Activated naive CD8-positive, alpha-beta T cell treated with anti-CD3 and anti-CD28 coated beads, Interleukin-2, amount 10 ng/mL, durations not matched to agents 7 days and 5 days (primary cell): ENCODE measurements around the gene SRL. TPM values are rescaled to one million over a fixed set of nuclear protein-coding genes. Genes with fewer than 3 reads are reported as not detected.
"Not testable (repeated sequence)": the region's sequence is repeated elsewhere in the genome, so short reads cannot be mapped to it uniquely, and the experiment has no call there.

ENCODE experiments used
- ATAC-seq: fragments of 150-1000 bp; cut with Tn5 transposase; one replicate; pipeline ENCODE4 v1.10.0; 2021; ENCODE audit warnings: low read depth, moderate library complexity
- POLR2A ChIA-PET: fragments of 350-600 bp; sonication (Branson Sonifier 250); formaldehyde crosslinking; loops from one replicate; lab custom pipeline; 2021; ENCODE audit warnings: antibody characterized with exemption; lab: Charles Lee
- DNase-seq: peaks from one replicate; pipeline ENCODE4 v3.0.0; 2021
- H3K27ac Mint-ChIP-seq: one replicate; pipeline ENCODE4 v1.8.0; 2022; ENCODE audit warnings: mild to moderate bottlenecking, mixed read lengths
- H3K27me3 Mint-ChIP-seq: one replicate; pipeline ENCODE4 v1.8.0; 2022; ENCODE audit warnings: mild to moderate bottlenecking, moderate library complexity, mixed read lengths
- H3K36me3 Mint-ChIP-seq: one replicate; pipeline ENCODE4 v1.8.0; 2021; ENCODE audit warnings: mild to moderate bottlenecking, mixed read lengths
- H3K4me1 Mint-ChIP-seq: one replicate; pipeline ENCODE4 v1.8.0; 2021; ENCODE audit warnings: mixed read lengths
- H3K4me3 Mint-ChIP-seq: one replicate; pipeline ENCODE4 v1.8.0; 2022; ENCODE audit warnings: mild to moderate bottlenecking, moderate library complexity, mixed read lengths
- H3K9me3 Mint-ChIP-seq: one replicate; pipeline ENCODE4 v1.8.0; 2021; ENCODE audit warnings: mixed read lengths
- total RNA-seq, 2 experiments: library from RNA; stranded (reverse); gene quantifications; one replicate each; pipeline ENCODE4 v1.2.3, GENCODE V29; 2021

The SRL gene
- total RNA-seq, 2 experiments from 2014 or later: not detected

DNA sequence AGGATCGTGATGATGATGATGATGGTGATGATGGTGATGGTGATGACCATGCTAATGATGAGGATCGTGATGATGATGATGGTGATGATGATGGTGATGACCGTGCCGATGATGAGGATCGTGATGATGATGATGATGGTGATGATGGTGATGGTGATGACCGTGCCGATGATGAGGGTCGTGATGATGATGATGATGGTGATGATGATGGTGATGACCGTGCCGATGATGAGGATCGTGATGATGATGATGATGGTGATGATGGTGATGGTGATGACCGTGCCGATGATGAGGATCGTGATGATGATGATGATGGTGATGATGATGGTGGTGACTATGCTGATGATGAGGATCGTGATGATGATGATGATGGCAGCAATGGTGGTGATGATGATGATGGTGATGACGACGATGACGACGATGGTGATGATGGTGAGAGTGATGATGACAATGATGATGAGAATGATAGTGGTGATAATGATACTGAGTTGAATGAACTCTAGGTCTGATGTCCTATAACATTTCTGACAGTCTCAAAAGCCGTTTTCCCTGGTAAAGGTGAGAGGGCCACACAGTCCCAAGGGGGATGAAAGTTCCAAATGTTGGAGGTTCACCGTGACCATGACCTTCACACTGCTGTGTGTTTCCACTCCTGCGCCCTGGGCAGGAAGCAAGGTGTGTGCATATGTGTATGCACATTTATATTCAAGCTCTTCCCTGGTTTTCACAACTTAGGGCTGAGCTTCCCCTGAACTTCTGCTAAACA, 30.3 kb downstream of the SRL start:
- H3K4me3 Mint-ChIP-seq, H3K4me1 Mint-ChIP-seq, H3K27ac Mint-ChIP-seq, H3K36me3 Mint-ChIP-seq, ATAC-seq, DNase-seq, H3K9me3 Mint-ChIP-seq, POLR2A ChIA-PET: not testable (repeated sequence)
- H3K27me3 Mint-ChIP-seq: peaks cover 17% of the 10 kb centered on the region

DNA sequence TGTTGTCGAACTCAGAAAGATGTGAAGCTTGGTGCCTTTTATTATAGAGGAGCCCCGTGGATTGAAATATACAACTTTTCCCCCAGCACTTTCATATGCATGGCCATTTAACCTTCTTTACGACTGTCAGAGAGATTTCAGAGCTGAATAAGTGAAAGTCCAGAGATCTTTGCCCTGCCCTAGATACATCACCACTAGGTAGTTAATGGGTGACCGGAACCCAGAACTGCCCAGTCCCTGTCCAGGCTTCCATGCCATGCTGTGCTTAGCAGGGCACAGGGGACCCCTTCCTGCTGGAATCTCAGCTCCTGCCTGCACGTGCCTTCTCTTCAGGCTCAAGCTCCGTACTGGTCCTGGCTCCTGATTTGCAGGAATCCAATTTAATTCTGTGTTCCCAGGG, 32.2 kb downstream of the SRL start:
- no peaks in the 10 kb centered on the region for H3K36me3 Mint-ChIP-seq
- peaks cover 6% of the 10 kb centered on the region for H3K4me1 Mint-ChIP-seq
- ATAC-seq: no peak
- peaks cover 26% of the 10 kb centered on the region for H3K27me3 Mint-ChIP-seq
- H3K4me3 Mint-ChIP-seq: no peak overlapping the region
- POLR2A ChIA-PET: no interaction called here
- no peaks in the 10 kb centered on the region for H3K9me3 Mint-ChIP-seq
- DNase-seq: no peak
- no peak overlapping the region for H3K27ac Mint-ChIP-seq

DNA sequence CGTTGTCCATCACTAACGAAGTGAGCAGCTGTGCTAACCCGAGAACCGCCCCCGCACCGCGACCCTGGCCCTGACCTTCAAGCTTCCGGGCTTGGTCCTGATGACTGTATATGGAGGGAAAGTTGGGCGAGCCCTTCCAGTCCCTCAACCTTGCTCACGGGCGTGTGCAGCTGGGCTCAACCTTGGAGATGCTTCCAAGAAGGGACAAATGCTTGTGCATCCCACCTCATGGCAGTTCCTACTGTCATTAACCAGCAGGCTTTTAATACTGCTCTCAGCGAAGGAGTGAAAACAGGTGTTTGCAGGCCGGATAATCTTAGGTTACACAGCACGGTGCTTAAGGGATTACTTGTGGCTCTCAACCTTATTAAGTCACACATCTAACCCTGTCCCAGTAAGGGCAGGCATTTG, 33.5 kb downstream of the SRL start:
- ATAC-seq (no peak), DNase-seq (no peak)
- Mint-ChIP-seq H3K36me3 (no peaks in the 10 kb centered on the region), H3K27ac (no peak overlapping the region), H3K9me3 (no peaks in the 10 kb centered on the region), H3K27me3 (peaks cover 23% of the 10 kb centered on the region), H3K4me3 (no peak overlapping the region), H3K4me1 (peaks cover 6% of the 10 kb centered on the region)
- POLR2A ChIA-PET: no interaction called here

DNA sequence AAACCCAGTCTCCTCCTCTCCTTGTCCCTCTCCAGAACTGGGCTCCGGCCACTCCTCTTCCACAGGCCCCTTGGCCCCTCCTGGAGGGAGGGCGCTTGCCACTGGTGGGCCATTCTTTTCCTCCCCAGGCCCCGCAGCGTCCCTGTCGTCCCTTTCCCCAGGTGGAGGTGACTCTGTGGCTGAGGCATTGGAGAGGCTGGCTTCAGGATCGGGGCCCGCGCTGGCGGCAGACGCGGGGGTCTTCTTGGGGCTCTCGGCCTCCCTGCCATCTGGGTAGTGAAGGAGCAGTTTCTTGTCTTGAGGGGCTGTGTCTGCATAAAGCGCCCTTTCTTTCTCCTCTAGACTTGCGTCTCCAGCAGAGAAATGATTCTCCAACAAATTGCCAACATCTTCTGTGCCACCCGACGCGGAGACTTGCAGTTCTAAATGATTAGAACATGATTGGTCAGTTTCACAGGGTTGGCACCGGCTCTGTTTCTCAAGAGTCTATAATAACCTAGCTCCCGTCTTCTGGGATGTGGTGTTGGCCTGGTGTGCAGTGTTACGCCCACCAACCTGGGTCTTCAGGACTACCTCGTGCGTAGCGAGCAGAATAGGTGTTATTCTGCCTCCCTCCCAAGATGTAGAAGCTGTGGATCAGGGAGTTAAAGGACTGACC, 34.1 kb downstream of the SRL start:
- Mint-ChIP-seq H3K4me1 (peaks cover 6% of the 10 kb centered on the region), H3K27ac (no peak overlapping the region), H3K36me3 (no peaks in the 10 kb centered on the region), H3K9me3 (no peaks in the 10 kb centered on the region), H3K4me3 (no peak overlapping the region), H3K27me3 (peaks cover 23% of the 10 kb centered on the region)
- ATAC-seq (no peak), DNase-seq (no peak)
- POLR2A ChIA-PET: no interaction called here

DNA sequence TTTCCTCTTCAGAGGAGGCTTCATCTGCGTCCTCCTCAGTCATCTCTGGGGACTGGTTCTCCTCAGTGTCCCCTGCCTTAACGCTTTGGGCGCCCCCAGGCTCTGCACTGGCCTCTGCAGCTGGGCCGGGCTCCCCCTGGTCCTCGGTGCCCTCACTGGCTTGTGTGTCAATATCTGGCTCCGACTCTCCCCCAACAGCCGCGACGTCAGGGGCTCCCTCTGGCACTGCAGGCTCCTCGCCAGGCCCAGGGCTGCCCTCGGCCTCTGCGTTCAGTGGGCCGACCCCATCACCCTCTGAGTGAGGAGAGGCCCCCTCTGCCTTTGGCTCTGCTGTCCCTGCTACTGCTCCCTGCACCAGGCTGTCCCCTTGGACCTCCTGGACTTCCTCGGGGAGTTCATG, 34.7 kb downstream of the SRL start:
- ATAC-seq: peak; percentile 13
- no peak overlapping the region for H3K27ac Mint-ChIP-seq
- no peaks in the 10 kb centered on the region for H3K36me3 Mint-ChIP-seq
- peaks cover 6% of the 10 kb centered on the region for H3K4me1 Mint-ChIP-seq
- POLR2A ChIA-PET: no interaction called here
- no peaks in the 10 kb centered on the region for H3K9me3 Mint-ChIP-seq
- H3K4me3 Mint-ChIP-seq: peak overlapping the region; percentile 65
- no peak for DNase-seq
- H3K27me3 Mint-ChIP-seq: peaks cover 23% of the 10 kb centered on the region

DNA sequence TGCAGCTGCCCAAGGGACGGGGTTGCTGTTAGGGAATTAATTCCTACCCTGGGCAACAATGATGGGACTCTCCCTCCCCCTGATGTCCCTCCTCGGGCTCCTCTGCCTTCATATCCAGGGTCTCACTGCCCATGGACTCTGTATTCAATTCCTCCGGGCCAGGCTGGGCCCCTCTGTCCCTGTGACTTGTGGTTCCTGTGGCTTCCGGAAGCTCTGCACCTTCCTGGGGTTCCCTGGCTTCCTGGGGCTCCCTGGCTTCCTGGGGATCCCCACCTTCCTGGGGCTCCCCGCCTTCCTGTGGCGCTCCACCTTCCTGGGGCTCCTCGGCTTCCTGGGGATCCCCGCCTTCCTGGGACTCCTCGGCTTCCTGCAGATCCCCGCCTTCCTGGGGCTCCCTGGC, 35.2 kb downstream of the SRL start:
- Mint-ChIP-seq H3K36me3 (no peaks in the 10 kb centered on the region), H3K9me3 (no peaks in the 10 kb centered on the region), H3K4me1 (peaks cover 6% of the 10 kb centered on the region), H3K27ac (no peak overlapping the region), H3K4me3 (peak overlapping the region; percentile 65), H3K27me3 (peaks cover 23% of the 10 kb centered on the region)
- POLR2A ChIA-PET: no interaction called here
- ATAC-seq (peak; percentile 24), DNase-seq (no peak)

DNA sequence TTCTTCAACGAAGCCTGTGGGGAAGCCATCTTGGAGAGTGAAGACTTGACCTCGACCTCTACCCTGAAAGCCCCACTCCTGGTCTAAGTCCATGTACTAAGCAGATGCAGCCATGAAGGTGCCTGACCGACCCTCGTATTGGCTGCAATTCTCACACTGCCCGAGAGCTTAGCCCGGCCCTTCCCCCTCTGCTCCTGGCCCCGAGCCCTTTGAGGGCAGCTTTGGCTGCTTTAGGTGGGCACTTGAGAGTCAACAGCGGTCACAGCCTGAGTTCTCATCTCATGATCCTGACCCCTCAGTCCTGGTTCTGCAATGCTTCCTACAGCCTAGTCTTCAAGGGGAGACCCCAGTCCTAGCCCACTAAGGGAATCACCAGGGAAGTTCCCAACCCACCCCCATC, 35.9 kb downstream of the SRL start:
- ATAC-seq: no peak
- Mint-ChIP-seq H3K27ac (no peak overlapping the region), H3K36me3 (no peaks in the 10 kb centered on the region), H3K9me3 (no peaks in the 10 kb centered on the region), H3K27me3 (peaks cover 25% of the 10 kb centered on the region), H3K4me1 (peaks cover 6% of the 10 kb centered on the region), H3K4me3 (no peak overlapping the region)
- DNase-seq: no peak
- POLR2A ChIA-PET: no interaction called here

DNA sequence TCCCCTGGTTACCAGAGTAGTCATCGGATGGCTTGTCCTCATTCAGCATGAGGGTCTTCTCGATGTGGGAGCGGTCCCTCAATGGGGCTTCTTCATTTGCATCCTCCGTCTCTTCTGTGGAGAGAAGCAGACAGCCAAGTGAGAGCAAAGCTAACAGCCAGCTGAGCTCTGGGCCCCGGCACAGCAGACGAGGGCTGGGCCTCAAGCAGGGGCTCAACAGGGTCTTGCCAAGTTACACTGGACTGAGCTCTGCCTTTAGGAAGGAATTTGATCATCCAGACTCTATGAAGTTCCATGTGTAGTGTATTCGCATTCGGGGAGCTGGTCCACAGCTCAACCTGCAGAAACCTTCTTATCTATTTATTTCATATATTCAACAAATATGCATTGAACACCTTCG, 37.4 kb downstream of the SRL start:
- ATAC-seq (no peak), DNase-seq (no peak)
- Mint-ChIP-seq H3K27ac (no peak overlapping the region), H3K4me1 (peaks cover 13% of the 10 kb centered on the region), H3K36me3 (no peaks in the 10 kb centered on the region), H3K4me3 (no peak overlapping the region), H3K27me3 (peaks cover 27% of the 10 kb centered on the region), H3K9me3 (no peaks in the 10 kb centered on the region)
- POLR2A ChIA-PET: interaction anchor here (1.0 kb wide), 1 partner anchor 11 kb away, joined by 3 read pairs; no protein-coding TSS in a partner anchor

DNA sequence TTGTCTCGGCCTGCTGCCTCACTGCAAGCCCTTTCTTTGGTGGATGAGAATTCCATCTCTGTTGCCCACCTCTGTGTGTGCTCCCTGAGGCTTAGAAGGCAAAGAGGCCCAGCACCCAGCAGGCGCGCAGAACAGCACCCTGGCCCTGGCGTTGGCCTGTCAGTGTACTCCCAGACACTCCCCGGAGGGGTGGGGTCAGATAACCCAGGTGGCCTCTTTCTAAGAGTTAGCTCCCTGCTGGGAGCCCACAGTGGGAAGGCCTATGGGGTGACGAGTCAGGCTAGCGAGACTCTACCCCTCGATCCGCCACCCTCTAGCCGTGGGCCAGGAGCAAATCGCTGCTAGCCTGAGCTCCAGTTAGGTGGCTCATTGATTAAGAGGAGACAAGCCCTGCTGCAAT, 38.1 kb downstream of the SRL start:
- no peak for DNase-seq
- Mint-ChIP-seq H3K4me3 (no peak overlapping the region), H3K27ac (no peak overlapping the region), H3K4me1 (peaks cover 13% of the 10 kb centered on the region), H3K9me3 (no peaks in the 10 kb centered on the region), H3K36me3 (no peaks in the 10 kb centered on the region), H3K27me3 (peaks cover 27% of the 10 kb centered on the region)
- POLR2A ChIA-PET: no interaction called here
- ATAC-seq: no peak

DNA sequence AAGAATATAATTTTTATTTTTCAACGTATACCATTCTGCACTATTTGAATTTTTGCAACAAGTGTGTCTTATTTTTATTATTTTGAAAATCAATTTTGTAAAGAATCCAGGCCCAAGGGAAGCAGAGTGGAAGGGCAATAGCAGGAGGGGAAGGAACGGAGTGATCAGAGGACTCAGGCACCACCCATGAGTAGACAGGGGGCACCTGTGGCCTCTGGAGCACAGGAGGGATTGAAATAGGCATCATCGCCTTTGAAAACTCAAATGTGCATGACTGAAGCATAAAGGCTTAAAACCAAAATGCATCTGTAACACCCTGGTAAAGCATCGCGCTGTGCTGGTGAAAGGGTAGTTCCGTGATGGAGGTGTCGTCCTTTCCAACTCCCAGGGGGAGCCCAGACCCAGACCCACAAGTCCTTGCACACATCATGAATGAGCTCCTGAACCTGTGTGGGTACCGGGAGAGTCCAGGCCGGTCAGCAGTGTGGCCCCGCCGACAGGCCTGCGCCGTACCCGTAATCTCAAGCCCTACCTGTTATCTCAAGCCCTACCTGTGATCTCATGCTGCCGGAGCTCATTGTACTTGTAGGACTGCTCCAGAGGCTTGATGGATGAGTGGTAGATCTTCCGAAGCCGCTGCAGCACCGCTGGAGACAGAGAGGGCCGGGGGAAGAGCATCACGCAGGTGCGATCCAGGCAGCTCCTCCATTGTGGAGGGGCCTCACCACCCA, 39.1 kb downstream of the SRL start:
- Mint-ChIP-seq H3K9me3 (no peaks in the 10 kb centered on the region), H3K4me1 (peaks cover 13% of the 10 kb centered on the region), H3K27ac (no peak overlapping the region), H3K36me3 (no peaks in the 10 kb centered on the region), H3K4me3 (no peak overlapping the region), H3K27me3 (peaks cover 23% of the 10 kb centered on the region)
- no peak for DNase-seq
- no peak for ATAC-seq
- POLR2A ChIA-PET: no interaction called here

DNA sequence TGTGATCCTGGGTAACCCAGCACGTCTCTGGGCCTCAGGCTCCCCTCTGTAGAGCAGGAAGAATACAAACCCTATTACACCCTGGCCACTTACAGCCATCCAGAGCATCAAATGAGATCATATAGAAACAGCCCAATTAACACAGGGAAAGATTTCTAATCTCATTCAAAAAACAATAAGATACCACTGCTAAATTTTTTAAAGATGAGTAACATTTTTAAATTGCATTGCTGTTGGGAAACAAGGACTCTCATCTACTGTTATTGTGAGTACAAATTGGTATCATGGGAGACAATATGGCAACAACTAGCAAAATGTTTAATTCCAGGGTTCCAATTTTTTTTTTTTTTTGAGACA, 41.1 kb downstream of the SRL start:
- POLR2A ChIA-PET: interaction anchor here (1.1 kb wide), 1 partner anchor 53 kb away, joined by 4 read pairs; no protein-coding TSS in a partner anchor
- Mint-ChIP-seq H3K27ac (no peak overlapping the region), H3K27me3 (peaks cover 22% of the 10 kb centered on the region), H3K36me3 (no peaks in the 10 kb centered on the region), H3K4me3 (no peak overlapping the region), H3K9me3 (no peaks in the 10 kb centered on the region), H3K4me1 (peaks cover 7% of the 10 kb centered on the region)
- DNase-seq (no peak), ATAC-seq (no peak)

DNA sequence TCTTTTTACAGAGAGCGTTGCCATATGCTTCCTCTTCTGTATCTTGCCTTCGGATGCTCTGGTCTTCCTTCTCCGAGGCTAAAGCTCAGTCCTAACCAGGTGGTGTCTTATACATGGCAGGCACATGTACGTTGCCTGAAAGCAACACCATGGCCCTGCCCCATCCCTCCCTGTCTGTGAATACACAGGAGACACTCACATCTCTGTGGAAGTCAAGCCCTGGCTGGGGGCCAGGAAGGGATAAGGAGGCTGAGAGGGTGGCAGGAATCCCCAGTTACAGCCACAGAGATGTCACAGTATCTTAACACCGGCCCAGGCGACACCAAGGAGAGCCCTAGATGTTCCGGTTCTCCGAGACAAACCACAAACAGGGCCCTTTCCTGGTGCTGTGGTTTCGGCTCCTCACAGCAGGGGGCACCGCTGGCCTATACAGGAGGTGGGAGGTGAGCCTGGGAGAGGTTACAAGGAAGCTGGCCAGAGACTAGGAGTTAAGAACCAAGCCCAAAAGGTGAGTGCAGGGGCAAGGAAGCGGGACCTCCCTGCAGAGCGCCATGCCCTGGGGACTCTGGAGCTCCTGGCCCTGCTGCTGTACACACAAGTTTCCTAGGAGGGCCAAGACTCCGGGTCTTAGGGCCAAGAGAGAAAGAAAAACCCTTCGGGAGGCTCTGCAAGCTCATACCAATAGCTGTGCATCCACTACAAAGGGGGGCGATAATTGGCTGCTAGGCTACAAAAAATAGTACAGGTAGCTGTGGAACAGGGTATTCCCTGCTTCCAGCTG, 41.7 kb downstream of the SRL start:
- no peaks in the 10 kb centered on the region for H3K36me3 Mint-ChIP-seq
- H3K4me3 Mint-ChIP-seq: no peak overlapping the region
- H3K9me3 Mint-ChIP-seq: no peaks in the 10 kb centered on the region
- POLR2A ChIA-PET: interaction anchor here (1.1 kb wide), 1 partner anchor 54 kb away, joined by 4 read pairs; no protein-coding TSS in a partner anchor
- peak; percentile 49 for DNase-seq
- ATAC-seq: peak; percentile 75
- peaks cover 18% of the 10 kb centered on the region for H3K27me3 Mint-ChIP-seq
- H3K4me1 Mint-ChIP-seq: peaks cover 7% of the 10 kb centered on the region
- no peak overlapping the region for H3K27ac Mint-ChIP-seq

DNA sequence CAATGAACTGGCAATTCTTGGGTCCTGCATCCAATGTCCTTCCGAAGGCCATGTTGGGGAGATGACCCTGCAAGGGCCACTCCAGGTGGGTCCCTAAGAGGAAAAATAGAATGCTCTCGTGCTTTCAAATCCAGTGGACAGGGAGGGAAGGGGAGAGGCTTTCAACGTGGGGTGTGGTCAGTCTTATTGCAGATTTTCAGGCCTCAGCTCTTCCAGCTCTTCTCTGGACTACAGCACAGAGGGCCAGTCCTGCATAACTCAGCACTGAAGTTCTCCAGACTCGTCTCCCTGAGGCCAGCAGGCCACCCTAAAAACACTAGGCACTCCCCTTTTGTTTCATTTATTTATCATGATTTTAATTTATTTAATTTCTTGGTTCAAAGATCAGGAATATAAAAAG, 43.1 kb downstream of the SRL start:
- H3K9me3 Mint-ChIP-seq: no peaks in the 10 kb centered on the region
- POLR2A ChIA-PET: interaction anchor here (0.6 kb wide), 1 partner anchor 533 kb away, joined by 3 read pairs; no protein-coding TSS in a partner anchor

More for the DNA sequence above, 43.1 kb downstream of the SRL start:
- H3K4me3 Mint-ChIP-seq: no peak overlapping the region
- DNase-seq: no peak
- H3K36me3 Mint-ChIP-seq: no peaks in the 10 kb centered on the region
- peaks cover 12% of the 10 kb centered on the region for H3K27me3 Mint-ChIP-seq
- peaks cover 7% of the 10 kb centered on the region for H3K4me1 Mint-ChIP-seq
- no peak for ATAC-seq
- H3K27ac Mint-ChIP-seq: no peak overlapping the region
